ENCODE data around the gene SMARCA4.

The SMARCA4 gene

DNA sequence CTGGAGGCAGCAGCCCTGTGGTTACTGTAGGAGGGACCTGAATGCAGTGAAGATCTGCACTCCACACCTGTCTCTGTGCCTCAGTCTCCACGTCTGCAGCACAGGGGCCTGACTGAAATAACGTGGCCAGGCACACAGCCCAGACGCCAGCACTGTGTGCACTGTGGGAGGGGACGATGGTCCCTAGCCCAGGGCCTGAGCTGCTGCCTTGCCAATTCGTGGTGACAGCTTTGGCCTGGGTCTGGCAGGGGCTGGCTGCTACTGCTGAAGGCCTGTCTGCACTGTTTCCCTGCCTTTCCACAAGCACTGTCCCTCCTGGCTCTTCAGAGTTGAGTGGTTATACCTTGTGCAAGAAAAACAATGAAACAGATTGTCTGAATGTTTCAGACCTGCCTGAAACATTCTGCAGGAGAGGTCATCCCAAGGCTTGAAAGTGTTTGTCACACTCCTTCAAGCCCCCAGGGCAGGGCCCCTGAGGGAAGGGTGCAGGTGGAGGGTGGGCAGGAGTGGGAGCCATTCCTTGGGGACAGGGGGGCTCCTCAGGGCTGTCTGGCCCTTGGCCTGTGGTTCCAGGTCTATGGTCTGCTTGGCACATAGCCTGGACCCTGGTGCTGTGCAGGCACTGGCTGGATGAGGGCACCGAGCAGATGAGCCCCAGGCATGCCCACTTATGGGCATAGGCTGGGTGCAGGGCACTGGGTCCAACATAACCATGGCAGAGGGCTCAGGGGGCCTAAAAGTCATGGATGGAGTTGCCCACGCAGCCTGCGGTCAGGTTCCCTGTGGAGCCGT lies 89.7 kb downstream of the SMARCA4 start:
- Histone ChIP-seq H3K27ac (ENCODE audit: low read length) (no peak overlapping the region), H3K36me3 (ENCODE audit: control insufficient read depth, insufficient read depth, low read length) (peaks cover 5% of the 10 kb centered on the region; the same call in 1 of the 2 replicates), H3K27me3 (ENCODE audit: control insufficient read depth, insufficient read depth, low read length) (no peaks in the 10 kb centered on the region), H3K4me1 (ENCODE audit: control insufficient read depth, insufficient read depth, low read length) (no peaks in the 10 kb centered on the region), H3K9me3 (ENCODE audit: control insufficient read depth, insufficient read depth, low read length) (no peaks in the 10 kb centered on the region), H3K4me3 (ENCODE audit: low read length) (no peak overlapping the region)
- WGBS (ENCODE audit: insufficient coverage, insufficient read length) = no CpG with 5 or more reads among the region's 9 CpGs
- no peak for DNase-seq (ENCODE audit: low read depth, low spot score)

GRCh38 chr19:11053817-11054195 lies 93.0 kb downstream of the SMARCA4 start:
- Histone ChIP-seq H3K4me1 (ENCODE audit: control insufficient read depth, insufficient read depth, low read length) (no peaks in the 10 kb centered on the region), H3K36me3 (ENCODE audit: control insufficient read depth, insufficient read depth, low read length) (peaks cover 18% of the 10 kb centered on the region), H3K9me3 (ENCODE audit: control insufficient read depth, insufficient read depth, low read length) (no peaks in the 10 kb centered on the region), H3K27ac (ENCODE audit: low read length) (no peak overlapping the region), H3K4me3 (ENCODE audit: low read length) (no peak overlapping the region), H3K27me3 (ENCODE audit: control insufficient read depth, insufficient read depth, low read length) (no peaks in the 10 kb centered on the region)
- no peak for DNase-seq (ENCODE audit: low read depth, low spot score)
- no CpG with 5 or more reads among the region's 4 CpGs for WGBS (ENCODE audit: insufficient coverage, insufficient read length)

GRCh38 chr19:11054200-11054599 lies 93.4 kb downstream of the SMARCA4 start:
- Histone ChIP-seq H3K27me3 (ENCODE audit: control insufficient read depth, insufficient read depth, low read length) (no peaks in the 10 kb centered on the region), H3K4me1 (ENCODE audit: control insufficient read depth, insufficient read depth, low read length) (no peaks in the 10 kb centered on the region), H3K36me3 (ENCODE audit: control insufficient read depth, insufficient read depth, low read length) (peaks cover 18% of the 10 kb centered on the region), H3K27ac (ENCODE audit: low read length) (no peak overlapping the region), H3K4me3 (ENCODE audit: low read length) (no peak overlapping the region), H3K9me3 (ENCODE audit: control insufficient read depth, insufficient read depth, low read length) (no peaks in the 10 kb centered on the region)
- no peak for DNase-seq (ENCODE audit: low read depth, low spot score)
- no CpG with 5 or more reads among the region's 8 CpGs for WGBS (ENCODE audit: insufficient coverage, insufficient read length)

- Histone ChIP-seq H3K4me1 (ENCODE audit: control insufficient read depth, insufficient read depth, low read length) (no peaks in the 10 kb centered on the region), H3K27me3 (ENCODE audit: control insufficient read depth, insufficient read depth, low read length) (no peaks in the 10 kb centered on the region), H3K27ac (ENCODE audit: low read length) (no peak overlapping the region), H3K4me3 (ENCODE audit: low read length) (no peak overlapping the region), H3K36me3 (ENCODE audit: control insufficient read depth, insufficient read depth, low read length) (peaks cover 19% of the 10 kb centered on the region), H3K9me3 (ENCODE audit: control insufficient read depth, insufficient read depth, low read length) (no peaks in the 10 kb centered on the region)
- DNase-seq (ENCODE audit: low read depth, low spot score) = no peak
- no CpG with 5 or more reads among the region's 8 CpGs for WGBS (ENCODE audit: insufficient coverage, insufficient read length)
Observed at GRCh38 chr19:11054628-11055027, 93.8 kb downstream of the SMARCA4 start.

DNA sequence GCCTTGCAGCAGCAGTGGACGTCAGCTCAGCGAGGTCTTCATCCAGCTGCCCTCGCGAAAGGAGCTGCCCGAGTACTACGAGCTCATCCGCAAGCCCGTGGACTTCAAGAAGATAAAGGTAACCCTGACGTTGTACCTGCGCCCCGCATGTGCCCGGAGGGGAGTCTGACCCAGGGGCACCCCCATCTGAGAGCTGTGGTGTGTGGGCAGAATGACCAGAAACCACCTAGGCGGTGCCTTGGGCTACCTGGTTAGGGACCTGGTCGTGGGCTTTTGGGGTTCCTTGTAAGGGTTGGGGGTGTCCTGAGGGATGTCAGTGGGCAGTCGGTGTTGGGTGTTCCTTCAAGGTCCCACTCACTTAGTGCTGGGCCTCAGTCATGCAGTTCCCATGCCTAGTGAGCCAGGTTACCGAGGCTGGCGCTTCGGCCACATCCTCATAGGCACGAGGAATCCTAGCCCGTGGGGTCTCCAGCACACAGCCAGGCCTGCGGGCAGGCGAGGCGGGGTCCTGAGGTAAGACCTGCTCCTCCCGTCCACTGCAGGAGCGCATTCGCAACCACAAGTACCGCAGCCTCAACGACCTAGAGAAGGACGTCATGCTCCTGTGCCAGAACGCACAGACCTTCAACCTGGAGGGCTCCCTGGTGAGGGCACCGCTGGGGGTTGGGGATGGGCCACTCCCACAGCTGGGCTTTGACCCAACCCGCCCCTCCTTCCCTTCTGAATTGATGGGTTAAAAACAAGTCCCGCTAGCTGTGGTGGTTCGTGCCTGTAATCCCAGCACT lies 97.6 kb downstream of the SMARCA4 start:
- Histone ChIP-seq H3K36me3 (ENCODE audit: control insufficient read depth, insufficient read depth, low read length) (peaks cover 33% of the 10 kb centered on the region), H3K4me3 (ENCODE audit: low read length) (no peak overlapping the region), H3K9me3 (ENCODE audit: control insufficient read depth, insufficient read depth, low read length) (no peaks in the 10 kb centered on the region), H3K4me1 (ENCODE audit: control insufficient read depth, insufficient read depth, low read length) (no peaks in the 10 kb centered on the region), H3K27me3 (ENCODE audit: control insufficient read depth, insufficient read depth, low read length) (no peaks in the 10 kb centered on the region), H3K27ac (ENCODE audit: low read length) (no peak overlapping the region)
- no CpG with 5 or more reads among the region's 34 CpGs for WGBS (ENCODE audit: insufficient coverage, insufficient read length)
- no peak for DNase-seq (ENCODE audit: low read depth, low spot score)

- H3K27ac ChIP-seq (ENCODE audit: low read length) = no peak overlapping the region
- no peaks in the 10 kb centered on the region for H3K4me1 ChIP-seq (ENCODE audit: control insufficient read depth, insufficient read depth, low read length)
- H3K9me3 ChIP-seq (ENCODE audit: control insufficient read depth, insufficient read depth, low read length) = no peaks in the 10 kb centered on the region
- H3K27me3 ChIP-seq (ENCODE audit: control insufficient read depth, insufficient read depth, low read length) = no peaks in the 10 kb centered on the region
- peaks cover 35% of the 10 kb centered on the region for H3K36me3 ChIP-seq (ENCODE audit: control insufficient read depth, insufficient read depth, low read length)
- H3K4me3 ChIP-seq (ENCODE audit: low read length) = no peak overlapping the region
- WGBS (ENCODE audit: insufficient coverage, insufficient read length) = no CpG with 5 or more reads among the region's 43 CpGs
- no peak for DNase-seq (ENCODE audit: low read depth, low spot score)
Observed at GRCh38 chr19:11059511-11060358, 98.9 kb downstream of the SMARCA4 start.

- no peaks in the 10 kb centered on the region for H3K9me3 ChIP-seq (ENCODE audit: control insufficient read depth, insufficient read depth, low read length)
- H3K27me3 ChIP-seq (ENCODE audit: control insufficient read depth, insufficient read depth, low read length) = no peaks in the 10 kb centered on the region
- no CpG with 5 or more reads among the region's 14 CpGs for WGBS (ENCODE audit: insufficient coverage, insufficient read length)
- H3K27ac ChIP-seq (ENCODE audit: low read length) = no peak overlapping the region
- DNase-seq (ENCODE audit: low read depth, low spot score) = no peak
- H3K36me3 ChIP-seq (ENCODE audit: control insufficient read depth, insufficient read depth, low read length) = peaks cover 21% of the 10 kb centered on the region
- H3K4me1 ChIP-seq (ENCODE audit: control insufficient read depth, insufficient read depth, low read length) = 0 out of 2 replicates have a peak, but pooled peaks cover 1% of the 10 kb centered on the region
- H3K4me3 ChIP-seq (ENCODE audit: low read length) = no peak overlapping the region
Observed at GRCh38 chr19:11061952-11062351, 101.1 kb downstream of the SMARCA4 start.

DNA sequence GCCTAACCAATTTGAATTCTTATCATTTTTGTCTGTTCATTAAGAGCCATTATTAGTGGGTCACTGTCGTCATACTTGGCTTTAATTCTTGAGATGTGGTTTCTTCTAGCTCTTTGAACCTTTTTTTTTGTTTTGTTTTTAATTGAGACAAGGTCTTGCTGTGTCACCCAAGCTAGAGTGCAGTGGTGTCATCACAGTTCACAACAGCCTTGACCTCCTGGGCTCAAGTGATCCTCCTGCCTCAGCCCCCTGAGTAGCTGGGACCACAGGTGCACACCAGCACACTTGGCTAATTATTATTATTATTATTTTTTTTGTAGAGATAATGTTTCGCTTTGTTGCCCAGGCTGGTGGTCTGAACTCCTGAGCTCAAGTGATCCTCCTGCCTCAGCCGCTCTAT lies 102.6 kb downstream of the SMARCA4 start:
- H3K36me3 ChIP-seq (ENCODE audit: control insufficient read depth, insufficient read depth, low read length) = peaks cover 20% of the 10 kb centered on the region
- no CpG with 5 or more reads among the region's 3 CpGs for WGBS (ENCODE audit: insufficient coverage, insufficient read length)
- no peak overlapping the region for H3K4me3 ChIP-seq (ENCODE audit: low read length)
- H3K4me1 ChIP-seq (ENCODE audit: control insufficient read depth, insufficient read depth, low read length) = 0 out of 2 replicates have a peak, but pooled peaks cover 1% of the 10 kb centered on the region
- H3K9me3 ChIP-seq (ENCODE audit: control insufficient read depth, insufficient read depth, low read length) = no peaks in the 10 kb centered on the region
- DNase-seq (ENCODE audit: low read depth, low spot score) = no peak
- H3K27me3 ChIP-seq (ENCODE audit: control insufficient read depth, insufficient read depth, low read length) = no peaks in the 10 kb centered on the region
- H3K27ac ChIP-seq (ENCODE audit: low read length) = no peak overlapping the region

DNA sequence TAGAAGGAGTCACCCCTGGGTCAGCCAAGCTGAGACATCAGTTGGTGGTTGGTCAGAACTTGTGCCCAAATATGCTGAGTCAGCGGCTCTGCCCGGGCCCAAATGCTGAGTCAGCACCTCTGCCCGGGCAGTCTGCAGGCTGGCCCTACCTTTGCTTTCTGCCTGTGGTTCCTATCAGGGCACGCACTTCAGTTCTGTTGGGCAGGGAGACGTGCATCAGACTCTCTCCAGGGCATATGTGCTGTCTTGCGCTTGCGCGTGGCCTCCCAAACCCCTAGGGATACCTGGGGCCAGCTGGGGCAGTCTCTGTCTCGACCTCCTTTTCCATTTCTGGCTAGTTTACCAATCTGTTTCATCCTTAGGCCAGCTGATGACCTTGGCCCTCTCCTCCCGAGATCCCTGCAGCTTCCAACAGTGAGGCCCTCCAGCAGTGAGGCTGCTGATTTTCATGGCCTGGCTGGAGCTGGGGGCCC lies 104.0 kb downstream of the SMARCA4 start:
- Histone ChIP-seq H3K9me3 (ENCODE audit: control insufficient read depth, insufficient read depth, low read length) (no peaks in the 10 kb centered on the region), H3K36me3 (ENCODE audit: control insufficient read depth, insufficient read depth, low read length) (peaks cover 16% of the 10 kb centered on the region), H3K4me3 (ENCODE audit: low read length) (no peak overlapping the region), H3K4me1 (ENCODE audit: control insufficient read depth, insufficient read depth, low read length) (0 out of 2 replicates have a peak, but pooled peaks cover 1% of the 10 kb centered on the region), H3K27me3 (ENCODE audit: control insufficient read depth, insufficient read depth, low read length) (no peaks in the 10 kb centered on the region), H3K27ac (ENCODE audit: low read length) (no peak overlapping the region)
- no CpG with 5 or more reads among the region's 10 CpGs for WGBS (ENCODE audit: insufficient coverage, insufficient read length)
- no peak for DNase-seq (ENCODE audit: low read depth, low spot score)

GRCh38 chr19:11066326-11066725 lies 105.5 kb downstream of the SMARCA4 start:
- no CpG with 5 or more reads among the region's 5 CpGs for WGBS (ENCODE audit: insufficient coverage, insufficient read length)
- Histone ChIP-seq H3K27ac (ENCODE audit: low read length) (no peak overlapping the region), H3K4me3 (ENCODE audit: low read length) (no peak overlapping the region), H3K36me3 (ENCODE audit: control insufficient read depth, insufficient read depth, low read length) (peaks cover 12% of the 10 kb centered on the region), H3K27me3 (ENCODE audit: control insufficient read depth, insufficient read depth, low read length) (no peaks in the 10 kb centered on the region), H3K9me3 (ENCODE audit: control insufficient read depth, insufficient read depth, low read length) (no peaks in the 10 kb centered on the region), H3K4me1 (ENCODE audit: control insufficient read depth, insufficient read depth, low read length) (0 out of 2 replicates have a peak, but pooled peaks cover 1% of the 10 kb centered on the region)
- no peak for DNase-seq (ENCODE audit: low read depth, low spot score)
